Measurements from ENCODE around the gene PDE7B.

The PDE7B gene

GRCh38 chr6:136011475-136011874 is 160.0 kb downstream of the PDE7B start:
- H3K4me3 ChIP-seq (ENCODE audit: low read length), result no peak overlapping the region
- peak; percentile 75 for DNase-seq (ENCODE audit: low read depth)
- TF ChIP-seq CTCF (conservative IDR thresholded peaks at IDR 0.05; ENCODE audit: low read length), result no peak

- TF ChIP-seq CTCF (conservative IDR thresholded peaks at IDR 0.05; ENCODE audit: low read length), result no peak
- no peak overlapping the region for H3K4me3 ChIP-seq (ENCODE audit: low read length)
- peak; percentile 74 for DNase-seq (ENCODE audit: low read depth)
These were observed 160.8 kb downstream of the PDE7B start for GRCh38 chr6:136012198-136012887.

GRCh38 chr6:136012943-136013342 is 161.4 kb downstream of the PDE7B start:
- peak; percentile 47 for DNase-seq (ENCODE audit: low read depth)
- H3K4me3 ChIP-seq (ENCODE audit: low read length), result no peak overlapping the region
- no peak for TF ChIP-seq CTCF (conservative IDR thresholded peaks at IDR 0.05; ENCODE audit: low read length)

GRCh38 chr6:136014454-136015437 is 163.2 kb downstream of the PDE7B start:
- no peak for TF ChIP-seq CTCF (conservative IDR thresholded peaks at IDR 0.05; ENCODE audit: low read length)
- H3K4me3 ChIP-seq (ENCODE audit: low read length), result no peak overlapping the region
- DNase-seq (ENCODE audit: low read depth), result peak; percentile 97

- no peak overlapping the region for H3K4me3 ChIP-seq (ENCODE audit: low read length)
- TF ChIP-seq CTCF (conservative IDR thresholded peaks at IDR 0.05; ENCODE audit: low read length), result no peak
- DNase-seq (ENCODE audit: low read depth), result peak; percentile 37
These were observed 164.0 kb downstream of the PDE7B start for GRCh38 chr6:136015531-136015930.

- no peak for TF ChIP-seq CTCF (conservative IDR thresholded peaks at IDR 0.05; ENCODE audit: low read length)
- DNase-seq (ENCODE audit: low read depth), result no peak
- H3K4me3 ChIP-seq (ENCODE audit: low read length), result no peak overlapping the region
These were observed 165.0 kb downstream of the PDE7B start for GRCh38 chr6:136016228-136017225.

Measured in AG10803 (cell line).